SU-DHL-6 (cell line): ENCODE data around the gene BNC2.

Experiments
- H2AFZ ChIP-seq: fragments of 200-600 bp; sonication (generic); 2 replicates; pipeline ENCODE4 v1.6.1; 2014; ENCODE audit warnings: low read depth, mild to moderate bottlenecking, moderate library complexity, mixed read lengths, antibody characterized with exemption, low read length; ENCODE audit not compliant: severe bottlenecking
- H3F3A ChIP-seq: fragments of 200-600 bp; shearing (Covaris generic); 2 replicates; pipeline ENCODE4 v1.6.0; 2016; ENCODE audit warnings: antibody characterized with exemption, mild to moderate bottlenecking; ENCODE audit not compliant: insufficient read depth
- H3K27ac ChIP-seq: fragments of 200-600 bp; sonication (generic); 2 replicates; pipeline ENCODE4 v1.5.1; 2016; ENCODE audit warnings: low read depth, mild to moderate bottlenecking, low read length, moderate library complexity, mixed read lengths
- H3K27me3 ChIP-seq: fragments of 200-600 bp; sonication (generic), shearing (Covaris generic); 2 replicates; pipeline ENCODE4 v1.6.0; 2014; ENCODE audit warnings: mild to moderate bottlenecking, low read length
- H3K36me3 ChIP-seq: fragments of 200-600 bp; sonication (generic); 2 replicates; pipeline ENCODE4 v1.6.1; 2014; ENCODE audit warnings: mild to moderate bottlenecking, low read length, mixed read lengths
- H3K4me2 ChIP-seq: fragments of 300-600, 200-600 bp; shearing (Covaris generic), sonication (generic); 2 replicates; pipeline ENCODE4 v1.6.0; 2014; ENCODE audit warnings: low read length, low read depth, mild to moderate bottlenecking; ENCODE audit not compliant: poor library complexity, severe bottlenecking
- H3K4me3 ChIP-seq: fragments of 200-600 bp; sonication (generic); 2 replicates; pipeline ENCODE4 v1.5.1; 2014; ENCODE audit warnings: antibody characterized with exemption, low read length, mild to moderate bottlenecking, mixed read lengths; ENCODE audit not compliant: insufficient read depth, poor library complexity, severe bottlenecking
- H3K79me2 ChIP-seq: fragments of 200-600 bp; sonication (generic); 2 replicates; pipeline ENCODE4 v1.6.1; 2014; ENCODE audit warnings: mild to moderate bottlenecking, low read length, moderate library complexity; ENCODE audit not compliant: insufficient read depth
- H3K9ac ChIP-seq: fragments of 200-600 bp; sonication (generic); 2 replicates; pipeline ENCODE4 v1.7.0; 2014; ENCODE audit warnings: mild to moderate bottlenecking, low read length
- H3K9me2 ChIP-seq: fragments of 200-600 bp; sonication (generic); replicated peaks from 2 replicates; pipeline ENCODE4 v1.6.1; 2014; ENCODE audit warnings: low read length; ENCODE audit not compliant: insufficient read depth
- H3K9me3 ChIP-seq: fragments of 200-600 bp; sonication (generic); 2 replicates; pipeline ENCODE4 v1.6.1; 2014; ENCODE audit warnings: low read length, mixed read lengths; ENCODE audit not compliant: insufficient read depth
- H4K20me1 ChIP-seq: fragments of 200-600 bp; sonication (generic); 2 replicates; pipeline ENCODE4 v1.6.1; 2014; ENCODE audit warnings: low read depth, mild to moderate bottlenecking, antibody characterized with exemption, low read length, moderate library complexity, mixed read lengths
- CTCF ChIP-seq: fragments of 200-600 bp; sonication (generic); IDR thresholded peaks from one replicate; pipeline ENCODE4 v1.5.1; 2017; ENCODE audit warnings: antibody characterized with exemption, mild to moderate bottlenecking, low read length, moderate library complexity; ENCODE audit not compliant: insufficient read depth, poor library complexity, severe bottlenecking
- EZH2phosphoT487 ChIP-seq: fragments of 200-600 bp; sonication (generic), shearing (Covaris generic); conservative IDR thresholded peaks from 2 replicates; pipeline ENCODE4 v1.6.1; 2018; ENCODE audit warnings: mild to moderate bottlenecking, antibody characterized with exemption, low read length, moderate library complexity, mixed read lengths

The BNC2 gene

DNA sequence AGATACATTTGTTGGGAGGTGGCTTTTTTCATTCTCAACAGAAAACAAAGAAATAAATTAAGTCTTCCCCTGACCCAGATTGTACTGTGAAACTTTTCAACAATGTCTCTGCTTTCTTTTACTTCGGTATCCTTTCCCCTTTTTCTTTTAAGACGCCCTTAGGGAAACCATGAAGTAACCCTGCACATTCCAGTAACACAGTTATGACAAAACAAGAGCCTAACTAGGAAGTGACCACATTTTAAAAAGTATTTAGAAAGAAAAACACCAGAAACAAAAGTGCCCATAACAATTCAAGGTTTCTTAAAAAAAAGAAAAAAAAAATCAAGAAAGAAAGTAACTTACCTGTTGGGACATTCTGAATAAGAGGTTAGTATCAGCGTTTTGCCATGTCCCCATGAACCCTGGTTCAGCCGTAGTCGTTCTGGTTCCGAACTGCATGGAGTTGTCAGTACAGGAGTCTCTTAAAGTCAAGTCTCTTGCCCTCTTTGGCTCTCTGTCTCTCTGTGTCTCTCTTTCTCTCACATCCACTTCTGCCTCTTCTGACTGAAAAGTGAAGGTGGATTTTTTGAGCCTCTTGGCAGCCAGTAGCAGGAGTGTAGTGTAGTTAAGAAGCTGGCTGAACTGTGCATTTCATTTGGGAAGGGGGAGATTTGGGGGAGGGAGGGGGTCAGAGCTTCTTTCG is 142.9 kb downstream of the BNC2 start:
- Histone ChIP-seq H3K27ac (no peak overlapping the region), H3K9me2 (no peaks in the 10 kb centered on the region), H3F3A (no peaks in the 10 kb centered on the region), H3K79me2 (no peaks in the 10 kb centered on the region), H3K27me3 (no peaks in the 10 kb centered on the region), H3K4me3 (no peak overlapping the region), H3K4me2 (no peak overlapping the region), H3K36me3 (no peaks in the 10 kb centered on the region), H2AFZ (no peak overlapping the region), H4K20me1 (no peaks in the 10 kb centered on the region), H3K9me3 (no peaks in the 10 kb centered on the region), H3K9ac (no peak overlapping the region)
- TF ChIP-seq CTCF, result no peak
- TF ChIP-seq EZH2phosphoT487, result no peak

DNA sequence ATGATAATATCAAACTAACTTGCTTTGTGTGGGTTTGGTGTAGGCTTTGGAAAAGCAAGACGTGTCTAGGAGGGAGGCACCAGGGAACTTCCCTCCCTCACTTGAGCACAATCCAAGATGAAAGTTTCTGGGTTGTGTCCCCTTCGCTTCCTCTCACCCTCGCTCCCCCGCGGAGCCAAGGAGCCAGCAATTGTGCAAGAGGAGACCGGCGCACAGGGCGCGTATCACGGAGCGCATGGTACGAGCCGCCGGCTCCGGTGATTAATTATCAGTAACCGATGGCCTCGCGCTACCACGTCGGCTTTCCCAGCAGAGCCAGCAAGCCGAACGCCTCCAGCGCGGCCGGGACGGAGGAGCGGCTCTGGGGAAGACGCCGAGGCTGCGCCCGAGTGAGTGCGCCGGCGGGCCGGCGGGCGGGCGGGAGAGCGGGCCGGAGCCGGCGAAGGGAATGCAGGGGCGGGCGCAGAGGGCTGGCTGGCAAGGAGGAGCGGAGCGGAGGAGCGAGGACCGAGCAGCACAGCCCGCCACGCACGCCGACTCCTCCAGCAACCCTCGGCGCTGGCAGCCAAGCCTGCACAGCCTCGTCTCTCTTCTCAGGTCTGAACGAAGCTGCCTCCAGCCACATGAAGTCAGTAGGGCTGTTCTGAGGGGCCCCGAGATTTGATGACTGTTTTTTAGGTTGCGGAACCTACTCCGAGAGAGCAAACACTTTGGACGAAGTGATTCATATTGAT is 143.6 kb downstream of the BNC2 start:
- no peaks in the 10 kb centered on the region for H3K9me2 ChIP-seq
- H3K9ac ChIP-seq, result no peak overlapping the region
- H3K79me2 ChIP-seq, result no peaks in the 10 kb centered on the region
- no peak overlapping the region for H3K4me2 ChIP-seq
- H4K20me1 ChIP-seq, result no peaks in the 10 kb centered on the region
- no peaks in the 10 kb centered on the region for H3K36me3 ChIP-seq
- H3K4me3 ChIP-seq, result no peak overlapping the region
- TF ChIP-seq EZH2phosphoT487 (no peak), CTCF (no peak)
- H3K27me3 ChIP-seq, result no peaks in the 10 kb centered on the region
- no peak overlapping the region for H3K27ac ChIP-seq
- H3K9me3 ChIP-seq, result no peaks in the 10 kb centered on the region
- H2AFZ ChIP-seq, result no peak overlapping the region
- no peaks in the 10 kb centered on the region for H3F3A ChIP-seq

- H3F3A ChIP-seq, result no peaks in the 10 kb centered on the region
- H3K4me2 ChIP-seq, result no peak overlapping the region
- H3K27me3 ChIP-seq, result no peaks in the 10 kb centered on the region
- no peak for TF ChIP-seq EZH2phosphoT487
- TF ChIP-seq CTCF, result no peak
- no peak overlapping the region for H2AFZ ChIP-seq
- no peaks in the 10 kb centered on the region for H3K9me2 ChIP-seq
- H3K4me3 ChIP-seq, result no peak overlapping the region
- no peaks in the 10 kb centered on the region for H3K79me2 ChIP-seq
- no peaks in the 10 kb centered on the region for H3K9me3 ChIP-seq
- H3K27ac ChIP-seq, result no peak overlapping the region
- H4K20me1 ChIP-seq, result no peaks in the 10 kb centered on the region
- no peaks in the 10 kb centered on the region for H3K36me3 ChIP-seq
- H3K9ac ChIP-seq, result no peak overlapping the region
Measured at GRCh38 chr9:16726029-16726428, 144.4 kb downstream of the BNC2 start.
